Measurements from ENCODE around the gene GMDS.

DNA sequence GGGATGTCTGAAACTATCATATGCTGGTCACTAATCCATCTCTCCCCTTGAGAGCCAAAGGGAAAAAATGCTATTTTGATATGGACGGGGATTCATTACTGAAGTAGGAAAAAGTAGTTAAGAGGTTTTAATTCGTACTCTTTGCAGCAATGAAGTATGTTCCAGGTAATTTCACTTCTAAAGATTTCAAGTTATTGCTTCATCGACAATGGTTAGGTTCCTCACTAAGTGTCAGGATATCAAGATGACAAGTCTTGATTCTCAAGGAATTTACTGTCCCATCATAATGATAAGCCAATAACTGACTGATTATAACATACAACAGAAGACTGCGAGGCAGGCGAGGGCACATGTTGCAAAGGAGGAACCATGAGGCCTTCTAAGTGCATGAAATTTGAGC is 57.0 kb downstream of the GMDS start:
- TF ChIP-seq EP300 (IDR thresholded peaks at IDR 0.05; ENCODE audit: borderline replicate concordance in 1 of 2, low read depth in 1 of 2, low read length in 1 of 2) (no peak), MXI1 (IDR thresholded peaks at IDR 0.05; ENCODE audit: low read depth, low read length) (no peak), CHD2 (IDR thresholded peaks at IDR 0.05; ENCODE audit: low read length, partially characterized antibody) (no peak), CTCF (IDR thresholded peaks at IDR 0.05) (no peak), JUND (IDR thresholded peaks at IDR 0.05) (no peak), RAD21 (IDR thresholded peaks at IDR 0.05; ENCODE audit: low read length) (no peak), TEAD4 (IDR thresholded peaks at IDR 0.05; ENCODE audit: borderline replicate concordance, insufficient read depth) (no peak), SMC3 (IDR thresholded peaks at IDR 0.05; ENCODE audit: low read depth, low read length) (no peak), GATA2 (CRISPR knock-in tag; IDR thresholded peaks at IDR 0.05) (no peak), POLR2AphosphoS5 (IDR thresholded peaks at IDR 0.05; ENCODE audit: low read depth, low read length) (no peak), RFX5 (IDR thresholded peaks at IDR 0.05; ENCODE audit: low read length) (no peak), IRF3 (IDR thresholded peaks at IDR 0.05; ENCODE audit: low read depth, low read length) (no peak), FOXJ3 (CRISPR knock-in tag; IDR thresholded peaks at IDR 0.05) (no peak)

Data from SK-N-SH (cell line).